ENCODE data around the gene PTPN11. TPM values are rescaled to one million over a fixed set of nuclear protein-coding genes. Genes with fewer than 3 reads are reported as not detected.

The PTPN11 gene
- polyA plus RNA-seq, 3 donors, result 11.1 to 41.9 (median 28.8) TPM

DNA sequence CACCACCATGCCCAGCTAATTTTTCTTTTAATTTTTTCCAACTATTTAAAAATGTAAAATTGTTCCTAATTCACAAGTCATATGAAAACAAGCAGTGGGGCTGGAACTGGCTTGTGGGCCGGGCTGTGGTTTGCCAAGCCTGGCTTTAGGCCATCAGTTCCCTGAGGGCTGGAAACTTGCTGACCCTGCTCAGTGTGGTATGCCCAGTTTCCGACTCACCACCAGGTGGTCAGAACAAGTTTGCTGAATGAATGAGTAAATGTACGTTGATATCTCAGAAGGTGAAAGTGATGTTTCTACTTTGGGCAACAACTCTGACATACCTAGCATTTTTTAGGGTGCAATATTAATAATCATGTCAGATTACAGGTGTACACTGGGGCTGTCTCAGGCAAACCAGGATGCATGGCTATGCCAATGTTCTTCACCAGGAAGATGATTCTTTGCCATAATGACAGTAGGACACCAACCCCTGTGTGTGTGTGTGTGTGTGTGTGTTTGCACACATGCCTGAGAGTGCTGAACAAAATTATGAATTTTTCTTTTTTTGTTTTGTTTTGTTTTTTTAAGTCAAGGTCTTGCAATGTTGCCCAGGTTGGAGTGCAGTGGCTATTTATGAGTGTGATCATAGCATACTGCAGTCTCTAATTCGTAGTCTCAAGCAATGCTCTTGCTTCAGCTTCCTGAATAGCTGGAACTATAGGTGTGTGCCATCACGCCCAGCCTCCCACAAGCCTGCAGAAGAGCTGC lies 106.1 kb downstream of the PTPN11 start:
- peaks cover 0 to 5% (median 3%) of the 10 kb centered on the region in 3 donors for H3K27me3 Mint-ChIP-seq (ENCODE audit: low read depth in 3 of 3)
- DNase-seq, result no peak

DNA sequence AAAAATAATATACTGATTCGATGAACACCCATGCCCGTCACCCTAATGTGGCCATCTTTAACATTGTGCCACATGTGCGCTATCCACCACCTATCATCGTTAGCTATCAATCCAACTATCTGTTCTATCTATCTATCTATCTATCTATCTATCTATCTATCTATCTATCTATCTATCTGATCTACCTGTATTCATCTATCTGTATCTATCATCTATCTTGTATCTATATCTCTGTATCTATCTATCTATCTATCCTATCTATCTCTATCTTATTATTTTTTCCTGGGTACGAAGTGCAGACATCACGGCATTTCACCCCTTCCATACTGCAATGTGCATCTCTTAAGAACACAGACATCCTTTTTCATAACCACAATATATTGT lies 106.7 kb downstream of the PTPN11 start:
- no peaks in the 10 kb centered on the region for H3K27me3 ChIP-seq (ENCODE audit: control insufficient read depth in 2 of 2, insufficient read depth in 2 of 2, low read length in 2 of 2)
- Mint-ChIP-seq H3K27ac (no peak overlapping the region), H3K36me3 (no peaks in the 10 kb centered on the region), H3K4me1 (no peaks in the 10 kb centered on the region), H3K27me3 (ENCODE audit: low read depth in 3 of 3) (peaks cover 2 to 5% (median 2%) of the 10 kb centered on the region in 3 donors), H3K4me3 (no peak overlapping the region), H3K9me3 (no peaks in the 10 kb centered on the region)
- intact Hi-C loops (cut with micrococcal nuclease), result no loop called here
- WGBS (ENCODE audit: insufficient coverage), result 98% methylated on average over 4 of the region's 6 CpGs
- no peaks in the 10 kb centered on the region for H3K9me3 ChIP-seq (replicated peaks in 1 of 2; ENCODE audit: control insufficient read depth in 1 of 2, insufficient read depth in 1 of 2, low read length in 2 of 2)
- no peaks in the 10 kb centered on the region for H3K36me3 ChIP-seq (replicated peaks in 1 of 2; ENCODE audit: control insufficient read depth in 1 of 2, insufficient read depth in 2 of 2, low read length in 2 of 2)
- H3K79me2 ChIP-seq (ENCODE audit: insufficient read depth, low read length), result no peaks in the 10 kb centered on the region
- no peaks in the 10 kb centered on the region for H3K4me1 ChIP-seq (ENCODE audit: control insufficient read depth in 1 of 2, insufficient read depth in 2 of 2, low read length in 2 of 2)
- DNase-seq, result no peak
- no peak overlapping the region for H2AFZ ChIP-seq (ENCODE audit: insufficient read depth, low read depth, low read length, poor library complexity, severe bottlenecking)
- TF ChIP-seq, protein P1, sequence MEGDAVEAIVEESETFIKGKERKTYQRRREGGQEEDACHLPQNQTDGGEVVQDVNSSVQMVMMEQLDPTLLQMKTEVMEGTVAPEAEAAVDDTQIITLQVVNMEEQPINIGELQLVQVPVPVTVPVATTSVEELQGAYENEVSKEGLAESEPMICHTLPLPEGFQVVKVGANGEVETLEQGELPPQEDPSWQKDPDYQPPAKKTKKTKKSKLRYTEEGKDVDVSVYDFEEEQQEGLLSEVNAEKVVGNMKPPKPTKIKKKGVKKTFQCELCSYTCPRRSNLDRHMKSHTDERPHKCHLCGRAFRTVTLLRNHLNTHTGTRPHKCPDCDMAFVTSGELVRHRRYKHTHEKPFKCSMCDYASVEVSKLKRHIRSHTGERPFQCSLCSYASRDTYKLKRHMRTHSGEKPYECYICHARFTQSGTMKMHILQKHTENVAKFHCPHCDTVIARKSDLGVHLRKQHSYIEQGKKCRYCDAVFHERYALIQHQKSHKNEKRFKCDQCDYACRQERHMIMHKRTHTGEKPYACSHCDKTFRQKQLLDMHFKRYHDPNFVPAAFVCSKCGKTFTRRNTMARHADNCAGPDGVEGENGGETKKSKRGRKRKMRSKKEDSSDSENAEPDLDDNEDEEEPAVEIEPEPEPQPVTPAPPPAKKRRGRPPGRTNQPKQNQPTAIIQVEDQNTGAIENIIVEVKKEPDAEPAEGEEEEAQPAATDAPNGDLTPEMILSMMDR (IDR thresholded peaks at IDR 0.05), result no peak
- H3K27ac ChIP-seq (ENCODE audit: low read depth in 1 of 2, low read length in 2 of 2), result no peak overlapping the region
- no peak overlapping the region for H3K4me2 ChIP-seq (replicated peaks; ENCODE audit: extremely low read depth, low read length, poor library complexity, severe bottlenecking)
- H3K4me3 ChIP-seq (replicated peaks in 1 of 3; ENCODE audit: low read depth in 2 of 3, low read length in 3 of 3), result no peak overlapping the region
- H3K9ac ChIP-seq (ENCODE audit: insufficient read depth, low read length, poor library complexity, severe bottlenecking), result no peak overlapping the region
- H4K20me1 ChIP-seq (ENCODE audit: insufficient read depth, low read length), result no peaks in the 10 kb centered on the region

More for the DNA sequence above, 106.1 kb downstream of the PTPN11 start:
- intact Hi-C loops (cut with micrococcal nuclease), result no loop called here
- no peak overlapping the region for H2AFZ ChIP-seq (ENCODE audit: insufficient read depth, low read depth, low read length, poor library complexity, severe bottlenecking)
- no peaks in the 10 kb centered on the region for H3K36me3 ChIP-seq (replicated peaks in 1 of 2; ENCODE audit: control insufficient read depth in 1 of 2, insufficient read depth in 2 of 2, low read length in 2 of 2)
- no peaks in the 10 kb centered on the region for H3K9me3 ChIP-seq (replicated peaks in 1 of 2; ENCODE audit: control insufficient read depth in 1 of 2, insufficient read depth in 1 of 2, low read length in 2 of 2)
- Mint-ChIP-seq H3K36me3 (no peaks in the 10 kb centered on the region), H3K9me3 (no peaks in the 10 kb centered on the region), H3K27ac (no peak overlapping the region), H3K4me1 (no peaks in the 10 kb centered on the region), H3K4me3 (no peak overlapping the region)
- WGBS (ENCODE audit: insufficient coverage), result 89% methylated on average over 3 of the region's 5 CpGs
- no peak overlapping the region for H3K4me3 ChIP-seq (replicated peaks in 1 of 3; ENCODE audit: low read depth in 2 of 3, low read length in 3 of 3)
- no peak overlapping the region for H3K9ac ChIP-seq (ENCODE audit: insufficient read depth, low read length, poor library complexity, severe bottlenecking)
- H3K27me3 ChIP-seq (ENCODE audit: control insufficient read depth in 2 of 2, insufficient read depth in 2 of 2, low read length in 2 of 2), result no peaks in the 10 kb centered on the region
- H3K4me2 ChIP-seq (replicated peaks; ENCODE audit: extremely low read depth, low read length, poor library complexity, severe bottlenecking), result no peak overlapping the region
- no peaks in the 10 kb centered on the region for H4K20me1 ChIP-seq (ENCODE audit: insufficient read depth, low read length)
- H3K27ac ChIP-seq (ENCODE audit: low read depth in 1 of 2, low read length in 2 of 2), result no peak overlapping the region
- H3K79me2 ChIP-seq (ENCODE audit: insufficient read depth, low read length), result no peaks in the 10 kb centered on the region
- H3K4me1 ChIP-seq (ENCODE audit: control insufficient read depth in 1 of 2, insufficient read depth in 2 of 2, low read length in 2 of 2), result no peaks in the 10 kb centered on the region
- TF ChIP-seq, protein P1 (IDR thresholded peaks at IDR 0.05), result no peak

Data from CD14-positive monocyte (primary cell).